GM19395 (cell line): ENCODE data around the gene OBSL1.

Experiments
- ATAC-seq: cut with Tn5 transposase; IDR thresholded peaks from one replicate; pipeline ENCODE4 v1.9.1; 2021; ENCODE audit warnings: mild to moderate bottlenecking, moderate library complexity; ENCODE audit not compliant: unreplicated experiment

The OBSL1 gene

GRCh38 chr2:219552382-219553167 is 18.8 kb downstream of the OBSL1 start:
- peak; percentile 92 for ATAC-seq

DNA sequence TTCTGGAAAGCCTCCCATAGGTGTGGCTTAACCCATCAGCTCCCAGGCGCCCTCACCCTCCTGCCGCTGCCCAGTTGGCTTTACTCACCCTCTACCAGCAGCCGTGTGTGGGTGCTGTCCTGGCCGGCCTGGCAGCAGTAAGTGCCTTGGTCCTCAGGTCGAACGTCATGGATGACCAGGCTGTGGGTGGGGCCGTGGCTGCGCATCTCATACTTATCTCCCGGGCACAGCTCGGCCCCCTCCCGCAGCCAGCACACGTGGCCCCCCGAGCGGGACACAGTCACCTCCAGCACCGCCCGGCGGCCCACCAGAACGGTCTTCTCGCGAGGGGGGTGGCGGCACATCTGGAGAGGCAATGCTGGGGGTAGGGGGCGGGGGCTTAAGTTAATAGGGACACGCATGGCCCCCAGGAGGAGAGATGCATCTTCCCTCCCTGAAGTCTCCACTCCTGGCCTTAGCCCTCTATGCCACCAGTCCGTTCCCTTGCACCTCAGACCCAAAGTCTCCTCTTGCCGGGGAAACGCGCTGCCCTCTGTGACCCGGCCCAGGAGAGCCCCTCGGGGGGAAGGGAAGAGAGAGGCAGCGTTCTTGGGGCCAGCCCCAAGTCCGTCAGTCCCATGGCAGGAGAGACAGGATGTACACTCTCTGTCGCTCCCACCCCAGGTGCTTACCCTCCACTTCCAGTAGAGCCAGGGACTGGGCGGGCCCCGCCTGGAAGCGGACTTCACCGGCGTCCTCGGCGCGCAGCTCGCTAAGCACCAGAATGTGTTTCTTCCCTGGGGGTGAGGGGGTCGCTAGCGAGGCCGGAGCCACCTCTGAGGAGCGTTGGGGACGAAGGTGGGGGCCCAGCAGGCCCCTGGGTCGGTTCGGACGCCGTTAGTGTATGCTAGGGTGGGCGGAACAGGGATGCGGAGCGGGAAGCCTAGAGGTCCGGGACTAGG is 19.6 kb downstream of the OBSL1 start:
- ATAC-seq = peak; percentile 23

- no peak for ATAC-seq
Measured at GRCh38 chr2:219549619-219550018, 21.7 kb downstream of the OBSL1 start.

DNA sequence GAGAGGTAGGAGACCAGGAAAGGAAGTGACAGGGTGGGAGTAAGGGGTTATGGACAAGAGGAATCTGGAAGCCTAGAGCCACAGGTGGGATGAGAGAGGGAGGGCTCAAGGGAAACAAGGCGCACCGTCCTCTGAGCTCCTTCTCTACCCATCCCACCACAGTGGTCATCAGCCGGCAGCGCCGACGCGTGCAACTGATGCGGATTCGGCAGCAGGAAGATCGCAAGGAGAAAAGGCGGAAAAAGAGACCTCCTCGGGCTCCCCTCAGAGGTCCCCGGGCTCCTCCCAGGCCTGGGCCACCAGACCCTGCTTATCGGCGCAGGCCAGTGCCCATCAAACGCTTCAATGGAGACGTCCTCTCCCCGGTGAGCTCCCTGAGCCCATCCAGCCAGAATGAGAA is 22.3 kb downstream of the OBSL1 start:
- no peak for ATAC-seq

- ATAC-seq = no peak
Measured at GRCh38 chr2:219547621-219548020, 23.7 kb downstream of the OBSL1 start.

DNA sequence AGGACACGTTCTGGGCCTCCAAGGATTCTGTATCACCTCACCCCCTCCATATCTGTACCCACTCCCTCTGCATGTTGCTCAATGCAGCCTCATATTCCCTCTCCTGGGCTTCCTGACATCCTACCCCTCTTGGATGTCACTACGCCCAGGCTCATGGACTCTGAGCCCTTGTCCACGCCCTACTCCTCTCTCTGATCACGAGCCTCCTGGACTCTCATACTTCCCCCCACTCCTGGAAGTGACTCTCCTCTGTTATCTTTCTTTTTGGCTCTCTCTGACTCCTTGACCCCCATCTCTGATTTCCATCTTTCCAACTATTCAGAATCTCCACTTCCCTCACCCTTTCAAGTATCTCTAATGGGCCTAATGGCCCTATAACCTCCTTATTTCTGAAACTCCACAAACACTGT is 25.4 kb downstream of the OBSL1 start:
- ATAC-seq = no peak

DNA sequence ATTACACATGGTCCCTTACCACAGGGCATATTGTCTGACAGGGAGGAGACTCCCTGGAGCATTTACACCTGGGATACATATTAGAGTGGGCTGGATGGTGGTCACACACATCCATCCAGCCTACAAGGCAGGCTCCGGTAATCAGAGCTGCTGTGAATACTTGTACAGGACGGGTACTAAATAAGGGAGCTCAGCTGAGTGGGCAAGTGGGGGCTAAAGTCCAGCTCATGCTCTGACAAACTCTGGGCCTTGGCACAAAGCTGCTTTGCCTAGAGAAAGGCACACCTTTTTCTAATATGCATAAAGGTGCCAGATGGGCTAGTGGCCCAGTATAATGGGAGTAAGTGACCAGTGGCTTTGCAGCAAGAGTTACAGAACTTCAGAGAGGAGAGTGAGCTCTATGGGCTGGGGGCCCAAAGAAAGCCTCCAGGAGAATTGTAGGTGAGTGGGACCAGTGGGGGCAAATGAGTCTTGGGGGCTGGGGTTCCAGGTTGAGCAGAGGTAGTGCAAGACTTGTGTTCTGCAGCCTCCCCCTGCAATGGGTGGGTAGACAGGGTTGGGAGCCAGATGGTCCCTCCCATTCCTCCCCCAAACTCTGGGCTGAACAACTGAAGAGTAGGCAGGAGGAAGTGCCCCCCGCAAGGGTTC is 25.9 kb downstream of the OBSL1 start:
- no peak for ATAC-seq

- no peak for ATAC-seq
Measured at GRCh38 chr2:219544567-219544966, 26.8 kb downstream of the OBSL1 start.

GRCh38 chr2:219543596-219544358 is 27.6 kb downstream of the OBSL1 start, which contains the start of the genes CHPF and TMEM198:
Gene CHPF, minus strand, starts transcription at chr2:219543809. Its CDS starts 271 bp downstream, at chr2:219543538.
Gene TMEM198, plus strand, starts transcription at chr2:219544028. Its CDS starts 700 bp downstream, at chr2:219544728.
- ATAC-seq = peak; percentile 77

- ATAC-seq = peak; percentile 34
Measured at GRCh38 chr2:219542931-219543595, 28.3 kb downstream of the OBSL1 start.

DNA sequence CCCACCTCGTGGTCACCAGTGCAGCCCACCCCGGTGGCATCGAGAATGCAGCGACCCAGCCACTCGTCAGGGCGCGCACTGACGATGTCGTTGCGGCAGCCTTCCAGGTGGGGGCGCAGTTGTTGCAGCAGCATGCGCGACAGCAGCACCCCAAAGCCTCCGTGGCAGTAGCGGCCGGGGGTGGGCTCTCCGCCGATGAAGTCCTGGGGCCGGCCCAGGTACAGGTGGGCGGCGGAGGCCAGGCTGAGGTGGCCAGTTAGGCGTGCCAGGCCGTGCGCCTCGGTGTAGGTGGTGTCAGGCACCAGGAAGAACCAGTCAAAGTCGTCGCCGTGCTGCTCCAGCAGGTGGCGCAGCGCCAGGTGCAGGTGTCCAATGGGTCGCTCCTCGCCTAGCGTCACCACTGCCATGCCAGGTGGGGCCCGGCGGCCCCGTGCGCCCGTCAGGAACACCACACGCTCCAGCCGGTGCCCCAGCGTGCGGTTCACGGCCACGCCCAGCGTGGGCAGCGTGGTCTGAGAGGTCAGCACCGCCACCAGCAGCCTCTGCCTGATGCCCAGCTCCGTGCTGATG is 29.6 kb downstream of the OBSL1 start:
- peak; percentile 59 for ATAC-seq

GRCh38 chr2:219540784-219541504 is 30.4 kb downstream of the OBSL1 start:
- no peak for ATAC-seq

DNA sequence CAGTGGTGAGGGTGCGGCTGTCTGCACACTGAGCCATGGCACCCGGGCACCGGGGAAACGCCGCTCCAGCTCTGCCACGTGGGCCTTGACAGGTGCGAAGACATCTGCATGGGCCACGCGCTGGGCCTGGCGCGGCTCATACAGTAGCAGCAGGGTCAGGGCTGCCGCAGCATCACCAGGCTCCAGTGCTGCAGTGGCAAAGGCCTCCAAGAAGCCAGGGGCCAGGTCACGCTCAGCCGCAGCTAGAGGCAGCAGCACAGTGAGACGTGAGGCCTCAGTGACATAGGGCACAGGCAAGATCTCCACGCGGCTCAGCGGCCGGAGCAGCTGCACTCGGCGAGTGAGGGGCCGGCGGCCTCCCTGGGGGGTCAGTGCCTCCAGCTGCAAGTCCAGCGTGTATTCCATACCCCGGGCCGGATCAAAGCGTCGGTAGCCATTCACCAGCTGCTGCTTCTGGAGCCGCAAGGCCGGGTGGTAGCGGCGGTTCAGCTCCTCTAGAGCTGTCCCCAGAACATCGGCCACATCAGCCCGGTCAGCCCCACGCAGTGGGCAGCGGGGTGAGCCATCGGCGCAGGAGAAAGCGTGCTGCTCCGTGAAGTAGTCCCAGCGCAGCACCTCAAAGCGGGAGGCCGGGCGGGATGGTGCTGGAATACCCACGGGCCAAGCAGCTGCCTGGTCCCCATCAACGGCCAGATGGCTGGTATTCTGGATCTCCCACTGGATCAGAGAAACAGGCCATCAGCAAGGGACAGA is 31.2 kb downstream of the OBSL1 start:
- ATAC-seq = no peak

GRCh38 chr2:219538956-219539788 is 32.2 kb downstream of the OBSL1 start:
- ATAC-seq = no peak

DNA sequence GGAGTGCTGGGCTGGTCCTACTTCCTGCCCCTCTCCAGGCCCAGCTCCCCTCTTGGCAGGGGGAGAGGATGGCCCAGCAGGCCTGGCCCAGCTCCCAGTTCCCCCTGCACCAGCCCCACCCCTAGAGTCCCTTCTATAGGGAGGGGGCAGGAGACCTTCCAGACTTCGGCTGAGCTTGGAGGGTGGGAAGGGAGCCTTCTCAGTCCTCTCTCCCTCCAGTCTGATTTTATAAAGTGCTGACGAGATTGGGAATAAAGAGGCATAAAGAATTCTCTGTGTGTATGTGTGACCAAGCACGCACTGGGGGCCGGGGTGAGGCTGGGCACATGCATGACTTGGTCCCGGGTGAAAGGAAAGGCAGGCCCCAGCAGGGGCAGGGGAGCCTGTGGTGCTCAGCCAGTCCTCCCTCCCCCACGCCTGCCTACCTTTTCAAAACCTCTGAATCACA is 32.8 kb downstream of the OBSL1 start:
- ATAC-seq = no peak

DNA sequence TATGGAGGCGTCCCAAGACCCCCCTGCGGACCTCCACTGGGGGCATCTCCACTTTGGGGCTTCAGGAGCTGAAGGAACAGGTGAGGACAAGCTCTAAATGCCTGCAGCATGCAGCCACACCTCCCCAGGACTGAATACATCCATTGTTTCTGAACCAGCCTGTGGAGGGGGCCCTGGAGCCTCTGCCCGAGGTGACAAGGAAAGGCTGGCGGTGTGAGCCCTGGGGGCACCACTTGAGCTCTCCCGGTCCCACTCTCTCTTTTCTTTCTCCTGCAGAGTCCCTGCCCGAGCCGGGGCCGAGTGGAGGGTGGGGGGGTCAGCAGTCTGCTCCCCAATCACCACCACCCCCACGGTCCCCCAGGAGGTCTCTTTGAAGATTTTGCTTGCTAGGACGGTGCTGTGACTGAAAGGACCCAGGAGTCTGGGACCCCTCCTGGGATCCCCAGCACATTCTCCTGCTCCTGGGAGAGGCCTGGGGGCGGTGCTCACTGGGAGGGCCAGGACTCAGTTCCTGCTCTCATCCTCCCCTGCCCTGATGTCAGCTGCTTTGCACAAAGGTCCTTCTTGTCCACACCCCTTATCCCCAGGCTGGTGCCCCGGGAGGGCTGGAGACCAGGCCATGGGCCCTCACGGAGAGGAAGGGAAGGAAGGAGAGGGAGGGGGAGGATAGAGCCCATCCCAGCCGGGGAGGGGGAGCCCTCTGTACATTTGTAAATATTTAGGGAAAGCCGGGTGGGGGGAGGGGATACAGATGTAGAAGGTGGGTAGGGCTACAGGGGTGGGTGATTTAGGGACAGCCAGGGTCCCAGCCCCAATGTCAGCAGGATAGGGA is 33.5 kb downstream of the OBSL1 start:
- no peak for ATAC-seq
